ENCODE measurements around the gene APLP1. TPM values are rescaled to one million over a fixed set of nuclear protein-coding genes. Genes with fewer than 3 reads are reported as not detected.

APLP1 gene
- total and polyA plus RNA-seq, 2 donors (not counting 3 experiments of a cell fraction or from before 2014, with no cell fraction given): 6.2 to 13.0 TPM

- TF ChIP-seq MYC (IDR thresholded peaks at IDR 0.05; ENCODE audit: low read depth, low read length) (no peak), GATA2 (IDR thresholded peaks at IDR 0.05; ENCODE audit: insufficient read depth, insufficient read length, low read depth, low read length) (no peak), EZH2 (IDR thresholded peaks at IDR 0.05; ENCODE audit: borderline replicate concordance, low read depth, low read length, severe bottlenecking) (no peak), POLR2AphosphoS5 (IDR thresholded peaks at IDR 0.05; ENCODE audit: insufficient read depth, low read depth, low read length) (no peak), MAX (IDR thresholded peaks at IDR 0.05; ENCODE audit: insufficient read depth, insufficient read length) (no peak), FOS (IDR thresholded peaks at IDR 0.05; ENCODE audit: borderline replicate concordance, insufficient read depth, low read length) (no peak), POLR2A (IDR thresholded peaks at IDR 0.05; ENCODE audit: low read depth, low read length) (no peak), JUN (IDR thresholded peaks at IDR 0.05; ENCODE audit: borderline replicate concordance, insufficient read depth, insufficient read length, low read depth) (no peak), CTCF (IDR thresholded peaks at IDR 0.05; ENCODE audit: extremely low read depth in 1 of 2, insufficient read depth in 1 of 2, low read depth in 1 of 2, low read length in 2 of 2) (no peak)
- Histone ChIP-seq H3K9me1 (replicated peaks; ENCODE audit: control insufficient read depth, extremely low read depth, insufficient read depth, low read length) (no peaks in the 10 kb centered on the region), H3K79me2 (ENCODE audit: control insufficient read depth, insufficient read depth, low read length) (no peaks in the 10 kb centered on the region), H3K27ac (ENCODE audit: insufficient read depth, low read depth, low read length) (no peak overlapping the region), H4K20me1 (replicated peaks; ENCODE audit: control insufficient read depth, extremely low read depth, insufficient read depth, low read length) (no peaks in the 10 kb centered on the region), H3K4me1 (ENCODE audit: control insufficient read depth, extremely low read depth, insufficient read depth, low read length) (no peaks in the 10 kb centered on the region), H2AFZ (ENCODE audit: low read depth, low read length) (no peak overlapping the region), H3K4me2 (ENCODE audit: insufficient read depth, low read length) (no peak overlapping the region), H3K9ac (replicated peaks; ENCODE audit: extremely low read depth, insufficient read depth, low read length) (no peak overlapping the region), H3K4me3 (replicated peaks in 1 of 3; ENCODE audit: insufficient read depth in 1 of 3, low read depth in 1 of 3, low read length in 3 of 3) (no peak overlapping the region), H3K9me3 (replicated peaks; ENCODE audit: control insufficient read depth, insufficient read depth, low read length) (no peaks in the 10 kb centered on the region), H3K27me3 (ENCODE audit: control insufficient read depth in 2 of 2, insufficient read depth in 2 of 2, low read length in 2 of 2) (no peaks in the 10 kb centered on the region), H3K36me3 (ENCODE audit: control insufficient read depth in 2 of 2, extremely low read depth in 1 of 2, insufficient read depth in 2 of 2, low read length in 2 of 2) (no peaks in the 10 kb centered on the region)
- DNase-seq (ENCODE audit: low read depth, low spot score) (no peak), FAIRE-seq (no peak)
- POLR2A ChIA-PET: no interaction called here
- dilution Hi-C loops (cut with MboI; ENCODE audit: extremely low pct_ligation_motif_present, low sequenced_read_pairs): no loop called here
- CTCF ChIA-PET: no interaction called here
- intact Hi-C loops (cut with micrococcal nuclease): no loop called here
- BruUV-seq (replicated peaks): no TSS peak
Measured at GRCh38 chr19:35830986-35831385, 37.4 kb upstream of the APLP1 start.
